AG04449 (cell line): Measurements from ENCODE around the gene TRIM37.
A peak's percentile ranks its signal among the peaks of the same experiment; 100 is the strongest.
"Not testable (repeated sequence)": the region's sequence is repeated elsewhere in the genome, so short reads cannot be mapped to it uniquely, and the experiment has no call there.

Experiments
- CTCF ChIA-PET: fragments of 350-600 bp; formaldehyde crosslinking; extraction: SDS; loops from one replicate; lab custom pipeline; 2021; ENCODE audit warnings: antibody characterized with exemption; lab: Yijun Ruan, JAX
- POLR2A ChIA-PET: fragments of 400-600, 350-600 bp; formaldehyde crosslinking; extraction: SDS; loops from one replicate; lab custom pipeline; 2020; ENCODE audit warnings: antibody characterized with exemption, inconsistent platforms; lab: Yijun Ruan, JAX
- DNase-seq: peaks from one replicate; pipeline ENCODE4 v3.0.0-alpha.2; 2010; ENCODE audit warnings: low read depth, low spot score
- H3K4me3 ChIP-seq: 2 replicates; pipeline ENCODE4 v1.5.1; 2011; ENCODE audit warnings: low read depth, mild to moderate bottlenecking, control low read depth, low read length
- TF ChIP-seq, protein P1 (sequence below): IDR thresholded peaks from one replicate; pipeline ENCODE4 v1.5.1; 2011; ENCODE audit warnings: mild to moderate bottlenecking, moderate library complexity, low read length, control low read depth, inconsistent platforms; ENCODE audit not compliant: insufficient read depth; ENCODE audit errors: missing control alignments

Gene TRIM37

DNA sequence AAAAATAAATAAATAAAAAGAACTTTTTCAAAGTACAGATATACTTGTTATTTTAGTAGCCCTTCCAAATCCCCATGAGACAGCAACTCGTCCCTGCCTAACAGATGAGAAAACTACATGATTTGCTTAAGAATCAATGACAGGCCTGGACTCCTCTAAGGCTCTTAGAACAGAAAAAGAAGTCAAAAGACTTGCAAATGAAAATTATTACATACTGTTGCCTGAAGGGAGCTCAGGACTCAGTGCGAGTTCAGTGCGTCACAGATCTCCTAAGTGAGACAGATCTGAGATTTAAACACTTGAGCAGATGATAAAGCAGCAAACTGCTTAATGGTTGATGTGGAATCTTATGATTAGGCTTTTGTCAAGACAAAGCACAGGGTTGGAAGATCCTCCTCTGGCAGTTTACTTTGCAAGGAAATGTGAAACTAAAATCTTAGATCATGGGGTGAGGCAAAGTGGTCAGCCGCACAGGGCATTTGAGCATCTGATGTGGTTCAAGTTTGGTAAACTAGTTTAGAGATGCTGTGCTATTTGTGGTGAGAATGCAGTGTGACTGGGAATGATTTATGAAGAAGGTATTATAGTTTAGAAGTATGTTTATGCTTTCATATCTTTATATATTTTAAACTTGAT, 138.1 kb downstream of the TRIM37 start:
- H3K4me3 ChIP-seq, result no peak overlapping the region
- DNase-seq, result no peak
- ChIA-PET POLR2A (no interaction called here), CTCF (no interaction called here)
- TF ChIP-seq, protein P1, sequence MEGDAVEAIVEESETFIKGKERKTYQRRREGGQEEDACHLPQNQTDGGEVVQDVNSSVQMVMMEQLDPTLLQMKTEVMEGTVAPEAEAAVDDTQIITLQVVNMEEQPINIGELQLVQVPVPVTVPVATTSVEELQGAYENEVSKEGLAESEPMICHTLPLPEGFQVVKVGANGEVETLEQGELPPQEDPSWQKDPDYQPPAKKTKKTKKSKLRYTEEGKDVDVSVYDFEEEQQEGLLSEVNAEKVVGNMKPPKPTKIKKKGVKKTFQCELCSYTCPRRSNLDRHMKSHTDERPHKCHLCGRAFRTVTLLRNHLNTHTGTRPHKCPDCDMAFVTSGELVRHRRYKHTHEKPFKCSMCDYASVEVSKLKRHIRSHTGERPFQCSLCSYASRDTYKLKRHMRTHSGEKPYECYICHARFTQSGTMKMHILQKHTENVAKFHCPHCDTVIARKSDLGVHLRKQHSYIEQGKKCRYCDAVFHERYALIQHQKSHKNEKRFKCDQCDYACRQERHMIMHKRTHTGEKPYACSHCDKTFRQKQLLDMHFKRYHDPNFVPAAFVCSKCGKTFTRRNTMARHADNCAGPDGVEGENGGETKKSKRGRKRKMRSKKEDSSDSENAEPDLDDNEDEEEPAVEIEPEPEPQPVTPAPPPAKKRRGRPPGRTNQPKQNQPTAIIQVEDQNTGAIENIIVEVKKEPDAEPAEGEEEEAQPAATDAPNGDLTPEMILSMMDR, result no peak

DNA sequence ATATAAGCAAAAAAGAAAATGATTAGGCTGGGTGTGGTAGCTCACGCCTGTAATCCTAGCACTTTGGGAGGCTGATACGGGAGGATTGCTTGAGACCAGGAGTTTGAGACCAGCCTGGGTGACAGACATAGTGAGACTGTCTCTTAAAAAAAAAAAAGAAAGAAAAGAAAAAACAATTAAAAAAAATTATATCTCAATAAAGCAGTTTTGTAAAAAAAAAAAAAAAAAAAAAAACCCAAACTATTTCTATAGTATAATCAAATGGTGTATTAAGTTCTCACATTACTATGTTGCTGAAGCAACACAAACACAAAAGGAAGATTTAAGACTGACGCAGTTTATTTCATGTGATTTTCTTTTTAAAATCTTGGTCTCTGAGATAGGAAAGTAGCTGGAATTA, 140.5 kb downstream of the TRIM37 start:
- CTCF ChIA-PET, result interaction anchor here (1.3 kb wide), 1 partner anchor 39 kb away, joined by 3 read pairs; no protein-coding TSS in a partner anchor
- POLR2A ChIA-PET, result no interaction called here

DNA sequence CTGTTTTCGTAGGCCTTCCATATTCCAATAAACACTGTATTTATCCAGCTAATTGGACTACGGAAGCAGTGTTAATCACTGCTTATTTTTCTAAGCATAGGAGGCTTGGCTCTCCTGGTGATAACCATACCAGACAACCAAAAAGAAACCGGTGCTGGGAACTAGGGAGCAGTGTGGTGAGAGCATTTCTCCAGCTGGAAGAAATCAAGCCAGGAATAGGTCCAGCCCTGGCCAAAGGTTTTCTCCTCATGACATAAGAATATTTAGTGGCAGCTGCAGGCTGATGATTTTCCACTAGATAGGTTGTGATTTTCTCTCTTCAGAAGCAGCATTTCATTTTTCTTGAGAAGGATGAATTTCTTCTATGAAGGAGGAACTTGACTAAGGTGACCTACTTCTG, 141.5 kb downstream of the TRIM37 start:
- POLR2A ChIA-PET, result no interaction called here
- TF ChIP-seq, protein P1, result no peak
- CTCF ChIA-PET, result interaction anchor here (1.3 kb wide), 1 partner anchor 40 kb away, joined by 3 read pairs; no protein-coding TSS in a partner anchor
- no peak overlapping the region for H3K4me3 ChIP-seq
- no peak for DNase-seq

More for the DNA sequence above, 140.5 kb downstream of the TRIM37 start:
- DNase-seq, result no peak
- TF ChIP-seq, protein P1, result no peak
- no peak overlapping the region for H3K4me3 ChIP-seq

DNA sequence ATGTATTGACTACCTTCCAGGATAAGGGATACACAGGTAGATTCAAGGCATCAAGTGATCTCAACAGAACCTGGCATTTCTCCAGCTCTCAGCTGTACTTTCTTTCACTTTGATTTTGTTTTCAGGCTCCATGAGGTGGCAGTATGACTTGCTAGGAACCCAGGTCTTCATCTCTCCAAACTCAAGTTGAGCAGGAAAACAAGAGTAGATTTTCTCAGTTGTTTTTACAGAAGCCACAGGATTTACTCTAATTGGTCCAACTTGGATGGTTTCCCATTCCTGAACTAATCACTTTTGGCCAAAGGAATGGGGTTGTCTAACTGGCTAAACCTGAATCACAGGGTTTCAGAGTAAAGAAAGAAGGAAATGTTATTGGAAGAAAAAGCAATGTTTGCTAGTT, 146.6 kb downstream of the TRIM37 start:
- no peak overlapping the region for H3K4me3 ChIP-seq
- ChIA-PET CTCF (interaction anchor here (1.1 to 1.6 kb wide), 4 partner anchors 10 to 249 kb away, joined by 3 to 4 read pairs (median 4); no protein-coding TSS in a partner anchor), POLR2A (no interaction called here)

GRCh38 chr17:58957725-58958073, 149.0 kb downstream of the TRIM37 start:
- H3K4me3 ChIP-seq, DNase-seq, POLR2A ChIA-PET: not testable (repeated sequence)
- CTCF ChIA-PET, result interaction anchor here (0.7 kb wide), 1 partner anchor 48 kb away, joined by 3 read pairs; no protein-coding TSS in a partner anchor

More for the DNA sequence above, 146.6 kb downstream of the TRIM37 start:
- peak; percentile 37 for DNase-seq
- TF ChIP-seq, protein P1, result peak; percentile 31

GRCh38 chr17:58956997-58957724, 149.5 kb downstream of the TRIM37 start:
- ChIA-PET CTCF (interaction anchor here (0.7 kb wide), 1 partner anchor 48 kb away, joined by 3 read pairs; no protein-coding TSS in a partner anchor), POLR2A (no interaction called here)
- TF ChIP-seq, protein P1, result no peak
- peak; percentile 33 for DNase-seq
- H3K4me3 ChIP-seq, result no peak overlapping the region

GRCh38 chr17:58954358-58954757, 152.3 kb downstream of the TRIM37 start:
- H3K4me3 ChIP-seq, DNase-seq, POLR2A ChIA-PET, CTCF ChIA-PET: not testable (repeated sequence)
